GM19193 (cell line): ENCODE results near the gene MAD2L2.

Source experiments
- POLR2A ChIP-seq: IDR thresholded peaks from 4 replicates; pipeline ENCODE4 v1.6.1; 2011; ENCODE audit not compliant: insufficient read depth, insufficient read length; ENCODE audit errors: extremely low read depth

Gene MAD2L2

DNA sequence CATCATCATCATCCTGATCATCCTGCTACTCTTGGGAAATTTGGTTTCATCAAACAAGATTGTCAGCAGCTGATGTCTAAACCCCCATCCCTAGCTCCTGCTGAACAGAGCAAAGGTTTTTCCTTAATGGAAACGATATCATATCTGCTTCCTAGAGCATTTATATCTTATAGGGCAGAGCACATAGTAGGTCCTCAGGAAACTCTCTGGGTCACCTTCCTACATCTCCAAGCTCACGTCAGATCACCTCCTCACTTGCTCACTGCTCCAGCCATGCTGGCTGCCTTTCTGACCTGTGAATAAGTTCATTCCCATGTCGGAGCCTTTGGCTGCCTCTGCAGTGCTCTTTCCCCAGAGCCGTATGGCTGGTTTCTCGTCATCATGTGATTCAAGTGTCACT is 37.2 kb downstream of the MAD2L2 start:
- TF ChIP-seq POLR2A = no peak

DNA sequence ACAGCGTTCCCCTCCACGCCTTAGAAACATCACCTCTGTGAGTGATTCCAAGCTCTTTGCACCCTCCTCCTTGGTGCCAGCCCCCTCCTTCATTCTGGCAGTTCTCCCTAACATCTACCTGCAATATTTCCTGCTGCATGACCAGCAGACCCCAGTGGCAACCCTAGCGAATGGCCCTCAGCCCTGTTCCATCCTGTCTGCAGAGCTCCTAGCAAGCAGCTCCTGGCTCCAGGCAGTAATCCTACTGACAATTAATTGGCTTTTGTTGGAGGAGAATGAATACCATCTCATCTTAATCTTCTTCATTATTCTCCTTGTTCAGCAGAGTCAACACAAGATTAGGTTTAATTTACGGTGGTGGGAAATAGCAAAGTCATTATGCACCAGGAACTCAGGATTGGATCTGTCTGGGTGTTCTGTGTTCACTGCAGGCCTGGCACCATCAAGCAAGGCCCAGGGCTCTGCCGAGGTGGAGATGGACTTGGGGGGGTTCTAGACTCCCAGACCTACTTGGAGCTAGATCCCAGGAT is 39.1 kb downstream of the MAD2L2 start:
- no peak for TF ChIP-seq POLR2A

- no peak for TF ChIP-seq POLR2A
Measured at GRCh38 chr1:11640944-11641343, 40.0 kb downstream of the MAD2L2 start.

DNA sequence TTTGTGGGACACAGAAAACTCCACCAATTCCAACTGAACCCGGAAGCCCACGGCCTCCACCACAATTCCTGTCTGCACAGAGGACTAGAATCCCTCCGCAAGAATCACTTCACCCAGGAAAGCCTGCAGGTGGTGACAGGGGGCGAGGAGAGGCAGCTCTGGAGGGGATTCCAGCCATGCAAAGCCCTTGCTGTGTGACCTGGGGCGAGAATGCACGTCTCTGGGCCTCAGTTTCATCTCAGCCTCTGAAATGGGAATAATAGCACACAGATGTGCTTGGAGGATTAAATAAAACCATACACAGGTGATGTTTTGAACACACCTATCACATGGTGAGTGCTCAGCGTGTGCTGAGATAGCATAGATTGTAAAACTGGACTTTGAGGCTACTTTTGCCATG is 40.8 kb downstream of the MAD2L2 start:
- TF ChIP-seq POLR2A = no peak

DNA sequence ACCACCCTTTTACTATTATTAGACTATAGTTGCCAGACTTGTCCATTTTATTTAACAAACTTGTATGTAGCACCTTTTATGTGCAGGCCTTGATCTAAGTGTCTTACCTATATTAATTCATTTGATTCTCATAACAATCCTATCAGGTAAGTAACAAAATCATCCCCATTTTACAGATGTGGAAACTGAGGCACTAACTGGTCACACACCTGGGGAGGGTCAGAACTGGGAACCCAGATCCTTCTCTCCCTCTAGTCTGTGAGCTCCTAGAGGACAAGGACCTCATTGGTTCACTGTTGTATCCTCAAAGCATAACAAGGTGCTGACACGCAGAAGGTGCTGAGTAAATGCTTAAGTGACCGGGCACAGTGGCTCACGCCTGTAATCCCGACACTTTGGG is 41.6 kb downstream of the MAD2L2 start:
- TF ChIP-seq POLR2A = no peak

DNA sequence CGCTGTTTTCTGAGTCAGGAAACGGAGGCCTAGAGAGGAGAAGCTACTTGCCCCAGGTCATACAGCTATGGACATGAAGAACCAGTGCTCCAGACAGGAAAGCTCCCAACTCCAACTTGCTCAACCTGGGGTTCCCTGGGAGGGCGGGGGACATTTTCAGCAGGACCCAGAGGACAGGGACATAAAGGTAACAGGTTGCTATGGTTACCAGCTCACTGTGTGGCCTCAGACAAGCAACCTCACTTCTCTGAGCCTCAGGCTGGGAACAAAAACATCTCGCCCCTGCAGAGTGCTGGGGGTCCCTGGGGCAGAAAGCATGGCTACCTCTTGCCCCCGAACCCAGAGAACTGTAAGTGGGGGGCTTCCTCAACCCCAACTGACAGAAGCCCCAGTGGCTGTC is 42.8 kb downstream of the MAD2L2 start:
- no peak for TF ChIP-seq POLR2A

DNA sequence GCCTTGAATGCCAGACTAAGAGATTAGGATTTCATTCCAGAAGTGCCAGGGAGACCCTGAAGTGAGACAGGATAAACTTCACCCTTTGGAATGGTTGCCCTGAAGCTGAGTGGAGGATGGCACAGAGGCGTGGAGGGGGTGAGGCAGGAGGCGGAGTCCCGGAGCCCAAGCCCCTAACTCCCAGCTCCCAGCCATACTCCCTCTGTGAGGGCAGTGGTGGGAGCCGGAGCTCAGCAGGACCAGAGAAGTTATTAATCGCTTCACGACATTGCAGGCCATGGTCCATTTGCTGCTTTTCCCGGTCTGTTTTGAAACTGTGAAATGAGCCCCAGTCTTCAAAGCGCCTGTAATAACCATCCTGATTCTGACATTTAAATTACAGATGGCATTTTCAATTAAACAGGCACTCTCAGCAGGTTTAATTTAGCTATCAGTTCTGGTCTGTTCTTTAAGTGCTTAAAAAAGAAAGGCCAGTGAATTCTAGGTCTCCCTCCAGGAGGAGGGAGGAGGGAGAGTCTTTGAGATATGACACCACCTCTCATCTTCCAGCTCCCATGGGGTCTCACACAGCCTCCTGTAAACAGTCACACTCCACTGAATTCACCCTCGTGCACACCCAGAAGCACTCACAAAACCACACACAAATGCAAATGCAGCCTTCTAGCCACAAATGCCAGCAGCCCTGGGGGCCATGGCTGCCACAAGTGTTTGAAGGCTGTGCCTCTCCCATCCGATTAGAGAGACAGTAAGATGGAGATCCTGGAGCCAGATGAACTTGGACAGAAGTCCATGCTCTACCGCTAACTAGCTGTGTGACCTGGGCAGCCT is 46.4 kb downstream of the MAD2L2 start:
- TF ChIP-seq POLR2A = no peak

GRCh38 chr1:11629184-11630016 is 51.5 kb downstream of the MAD2L2 start:
- no peak for TF ChIP-seq POLR2A

DNA sequence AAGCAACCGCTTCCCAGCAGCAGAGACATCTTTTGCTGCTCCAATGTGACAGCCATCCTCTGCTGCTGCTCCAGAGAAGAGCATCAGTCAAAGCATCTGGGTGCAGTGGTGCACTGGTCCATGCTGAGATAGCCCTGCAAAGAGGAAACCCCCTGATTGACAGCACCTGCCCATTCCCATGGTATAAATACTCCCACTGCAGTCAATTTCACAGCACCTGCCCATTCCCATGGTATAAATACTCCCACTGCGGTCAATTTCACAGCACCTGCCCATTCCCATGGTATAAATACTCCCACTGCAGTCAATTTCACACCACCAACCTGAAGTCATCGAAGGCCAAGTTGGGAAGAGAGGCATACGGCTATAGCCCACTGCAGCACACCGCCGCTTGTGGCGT is 52.2 kb downstream of the MAD2L2 start:
- TF ChIP-seq POLR2A = no peak

GRCh38 chr1:11626551-11626950 is 54.4 kb downstream of the MAD2L2 start:
- no peak for TF ChIP-seq POLR2A
